ENCODE measurements around the gene TMEM247.
A peak's percentile ranks its signal among the peaks of the same experiment; 100 is the strongest.

The TMEM247 gene

GRCh38 chr2:46456789-46457188, 22.6 kb upstream of the TMEM247 start:
- no peak for TF ChIP-seq CTCF (IDR thresholded peaks at IDR 0.05; ENCODE audit: extremely low read depth, missing control alignments)
- DNase-seq (ENCODE audit: low spot score), result no peak

DNA sequence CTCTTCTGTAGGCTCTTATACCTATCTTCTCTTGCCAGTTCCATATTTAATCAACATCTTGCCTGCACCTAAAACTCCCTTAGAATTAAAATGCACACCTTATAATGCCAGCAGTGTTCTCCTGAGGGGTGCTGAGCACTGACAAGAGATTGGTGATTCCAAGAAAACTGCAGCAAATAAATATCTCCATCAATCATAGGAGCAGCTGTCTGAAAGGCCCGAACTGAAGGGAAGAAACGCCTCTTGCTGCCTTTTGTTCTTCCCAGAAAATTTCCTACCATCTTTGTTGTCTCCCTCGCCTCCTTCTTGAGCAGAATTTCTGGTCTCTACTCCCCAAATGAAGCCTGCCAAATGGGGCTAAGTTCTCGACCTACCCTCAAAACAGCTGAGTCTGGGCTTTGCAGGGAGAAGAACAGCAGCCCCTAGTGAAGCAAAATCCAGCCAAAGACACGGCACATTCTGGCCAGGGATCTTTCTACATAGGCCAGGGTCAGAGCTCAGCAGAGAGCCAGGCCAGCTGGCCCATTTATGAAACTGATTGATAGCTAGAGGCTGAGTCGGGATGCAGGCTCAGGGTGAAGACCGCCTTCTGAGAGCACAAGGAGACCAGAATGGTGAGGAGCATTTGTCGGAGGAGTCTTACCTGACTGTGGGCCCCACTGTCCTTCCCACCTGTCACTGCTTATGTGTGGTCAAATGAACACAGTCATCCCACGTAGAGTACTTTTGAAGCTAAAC, 20.4 kb upstream of the TMEM247 start:
- no peak for TF ChIP-seq CTCF (IDR thresholded peaks at IDR 0.05; ENCODE audit: extremely low read depth, missing control alignments)
- no peak for DNase-seq (ENCODE audit: low spot score)

GRCh38 chr2:46459694-46460093, 19.7 kb upstream of the TMEM247 start:
- no peak for DNase-seq (ENCODE audit: low spot score)
- no peak for TF ChIP-seq CTCF (IDR thresholded peaks at IDR 0.05; ENCODE audit: extremely low read depth, missing control alignments)

DNA sequence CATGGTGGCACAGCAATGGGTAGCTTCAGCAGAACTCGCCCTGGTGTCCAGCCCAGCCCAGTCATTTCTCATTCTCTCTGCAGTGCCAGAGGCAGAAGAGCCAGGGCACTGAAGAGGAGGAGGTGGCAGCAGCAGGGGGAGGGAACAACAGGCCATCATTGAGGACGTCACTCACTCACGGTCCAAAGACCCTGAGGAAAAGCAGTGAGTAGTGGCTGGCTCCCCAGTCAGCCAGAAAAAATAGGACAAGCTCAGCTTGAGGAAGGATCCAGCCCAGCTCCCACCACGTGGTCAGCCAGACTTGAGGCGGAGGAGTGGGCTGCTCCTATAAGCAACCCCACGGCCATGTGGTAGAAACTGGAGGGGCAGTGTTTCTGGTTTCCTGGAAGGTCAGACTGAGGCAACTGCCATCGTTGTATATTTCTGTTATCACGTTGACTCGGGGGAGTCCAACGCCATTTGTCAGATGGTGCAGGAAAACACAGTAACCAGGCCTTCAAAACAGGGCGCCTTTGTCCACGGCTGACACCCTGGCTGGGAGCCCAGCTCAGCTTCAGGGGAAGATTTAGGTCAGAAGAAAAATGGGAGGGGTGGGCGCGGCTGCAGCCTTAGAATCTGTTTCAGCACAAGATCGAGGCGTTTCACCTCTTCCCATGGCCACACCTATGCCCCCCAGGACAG, 19.0 kb upstream of the TMEM247 start:
- no peak for TF ChIP-seq CTCF (IDR thresholded peaks at IDR 0.05; ENCODE audit: extremely low read depth, missing control alignments)
- no peak for DNase-seq (ENCODE audit: low spot score)

DNA sequence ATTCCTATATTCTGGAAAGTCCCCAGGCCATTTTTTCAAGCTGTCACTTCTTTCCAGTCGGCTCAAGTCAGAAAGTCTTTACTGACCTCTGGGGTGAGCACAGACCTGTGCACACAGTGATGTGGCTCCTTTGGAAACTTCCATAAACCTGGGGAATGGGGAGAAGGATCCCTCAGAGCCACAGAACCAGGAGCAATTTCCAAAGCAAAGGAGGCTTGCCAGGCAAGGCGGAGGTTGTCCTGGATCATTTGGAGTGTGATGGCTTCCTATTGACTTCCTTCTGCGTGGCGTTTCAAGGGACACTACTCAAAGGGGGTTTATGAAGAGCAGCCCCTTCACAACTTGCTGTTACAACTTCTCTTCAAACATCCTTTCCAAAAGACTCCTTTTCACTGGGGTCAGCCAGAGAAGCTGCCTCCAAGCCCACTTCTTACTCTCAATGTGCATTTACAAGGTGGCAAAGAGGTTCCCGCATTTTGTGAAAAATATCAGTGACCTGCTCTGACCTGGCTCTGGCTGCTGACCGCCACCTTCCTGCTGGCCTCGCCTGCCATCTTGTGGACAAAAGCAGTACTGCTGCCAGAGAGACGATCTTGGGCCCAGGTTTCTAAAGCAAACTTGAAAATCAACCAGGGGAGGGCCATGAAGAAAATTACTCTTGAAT, 18.2 kb upstream of the TMEM247 start:
- TF ChIP-seq CTCF (IDR thresholded peaks at IDR 0.05; ENCODE audit: extremely low read depth, missing control alignments), result peak; percentile 93
- peak; percentile 70 for DNase-seq (ENCODE audit: low spot score)

- DNase-seq (ENCODE audit: low spot score), result no peak
Measured at GRCh38 chr2:46461709-46462171, 17.6 kb upstream of the TMEM247 start.

More at GRCh38 chr2:46461709-46462171, 17.6 kb upstream of the TMEM247 start:
- no peak for TF ChIP-seq CTCF (IDR thresholded peaks at IDR 0.05; ENCODE audit: extremely low read depth, missing control alignments)
